Transverse colon (tissue), 3 donors: ENCODE measurements around the gene BSG.
"Not testable (repeated sequence)": the region's sequence is repeated elsewhere in the genome, so short reads cannot be mapped to it uniquely, and the experiment has no call there.

ENCODE experiments used
- EP300 ChIP-seq: sonication (generic); formaldehyde crosslinking; IDR thresholded peaks from one replicate; pipeline ENCODE4 v1.6.1; 2017; ENCODE audit warnings: antibody characterized with exemption, low read depth
- POLR2A ChIP-seq: fragments of 450-650 bp; IDR thresholded peaks from one replicate; pipeline ENCODE4 v1.6.1; 2016; ENCODE audit warnings: antibody characterized with exemption, mild to moderate bottlenecking, moderate library complexity
- TF ChIP-seq, protein P1 (sequence below), 5 experiments: fragments of 200-600 bp in 3 of 5; fragments of 450-650 bp in 2 of 5; sonication (generic) in 3 of 5; IDR thresholded peaks; 1 replicate in 2 of 5; 2 replicates in 3 of 5; pipeline ENCODE4 v1.5.1; 2016 to 2017; ENCODE audit warnings: antibody characterized with exemption in 5 of 5, inconsistent platforms in 3 of 5, mild to moderate bottlenecking in 2 of 5, moderate library complexity in 1 of 5

DNA sequence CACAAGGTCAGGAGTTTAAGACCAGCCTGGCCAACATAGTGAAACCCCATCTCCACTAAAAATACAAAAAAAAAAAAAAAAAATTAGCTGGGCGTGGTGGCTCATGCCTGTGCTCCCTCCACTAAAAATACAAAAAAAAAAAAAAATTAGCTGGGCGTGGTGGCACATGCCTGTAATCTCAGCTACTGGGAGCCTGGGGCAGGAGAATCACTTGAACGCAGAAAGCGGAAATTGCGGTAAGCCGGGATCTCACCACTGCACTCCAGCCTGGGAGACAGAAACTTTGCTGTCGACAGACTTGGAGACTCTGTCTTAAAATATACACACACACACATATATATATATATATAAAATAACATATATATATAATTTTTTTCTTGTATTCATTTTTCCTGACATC is 54.2 kb downstream of the BSG start:
- TF ChIP-seq, protein P1, sequence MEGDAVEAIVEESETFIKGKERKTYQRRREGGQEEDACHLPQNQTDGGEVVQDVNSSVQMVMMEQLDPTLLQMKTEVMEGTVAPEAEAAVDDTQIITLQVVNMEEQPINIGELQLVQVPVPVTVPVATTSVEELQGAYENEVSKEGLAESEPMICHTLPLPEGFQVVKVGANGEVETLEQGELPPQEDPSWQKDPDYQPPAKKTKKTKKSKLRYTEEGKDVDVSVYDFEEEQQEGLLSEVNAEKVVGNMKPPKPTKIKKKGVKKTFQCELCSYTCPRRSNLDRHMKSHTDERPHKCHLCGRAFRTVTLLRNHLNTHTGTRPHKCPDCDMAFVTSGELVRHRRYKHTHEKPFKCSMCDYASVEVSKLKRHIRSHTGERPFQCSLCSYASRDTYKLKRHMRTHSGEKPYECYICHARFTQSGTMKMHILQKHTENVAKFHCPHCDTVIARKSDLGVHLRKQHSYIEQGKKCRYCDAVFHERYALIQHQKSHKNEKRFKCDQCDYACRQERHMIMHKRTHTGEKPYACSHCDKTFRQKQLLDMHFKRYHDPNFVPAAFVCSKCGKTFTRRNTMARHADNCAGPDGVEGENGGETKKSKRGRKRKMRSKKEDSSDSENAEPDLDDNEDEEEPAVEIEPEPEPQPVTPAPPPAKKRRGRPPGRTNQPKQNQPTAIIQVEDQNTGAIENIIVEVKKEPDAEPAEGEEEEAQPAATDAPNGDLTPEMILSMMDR (IDR thresholded peaks at IDR 0.05): not testable (repeated sequence)
- not testable (repeated sequence) for TF ChIP-seq EP300, POLR2A
